Measurements from ENCODE around the gene TTLL4. TPM values are rescaled to one million over a fixed set of nuclear protein-coding genes. Genes with fewer than 3 reads are reported as not detected.

Gene TTLL4
- total RNA-seq, 4 donors from 2014 or later: 18.9 to 43.5 (median 25.2) TPM

- TF ChIP-seq POLR2AphosphoS5 (IDR thresholded peaks at IDR 0.05) (peak in 2 of 3 donors; percentile 49 to 63), POLR2A (IDR thresholded peaks at IDR 0.05) (no peak)
- Histone ChIP-seq H3K36me3 (peaks cover 11% of the 10 kb centered on the region), H3K4me1 (peaks cover 49% of the 10 kb centered on the region), H3K9me3 (no peaks in the 10 kb centered on the region), H3K27ac (peak overlapping the region; percentile 80), H3K4me3 (no peak overlapping the region), H3K27me3 (no peaks in the 10 kb centered on the region)
- 63% methylated on average over 6 of the region's 6 CpGs for WGBS
- no peak for DNase-seq (ENCODE audit: low spot score in 2 of 2)
Observed at GRCh38 chr2:218733171-218734021, 22.8 kb downstream of the TTLL4 start.

- DNase-seq (ENCODE audit: low spot score in 2 of 2): no peak
- Histone ChIP-seq H3K27ac (peak overlapping the region; percentile 15), H3K4me3 (no peak overlapping the region), H3K36me3 (peaks cover 21% of the 10 kb centered on the region), H3K4me1 (peaks cover 51% of the 10 kb centered on the region), H3K27me3 (no peaks in the 10 kb centered on the region), H3K9me3 (no peaks in the 10 kb centered on the region)
- no peak for TF ChIP-seq POLR2A (IDR thresholded peaks at IDR 0.05)
- whole genome bisulfite sequencing: 90% methylated on average over 8 of the region's 8 CpGs
Observed at GRCh38 chr2:218734190-218734975, 23.7 kb downstream of the TTLL4 start.

DNA sequence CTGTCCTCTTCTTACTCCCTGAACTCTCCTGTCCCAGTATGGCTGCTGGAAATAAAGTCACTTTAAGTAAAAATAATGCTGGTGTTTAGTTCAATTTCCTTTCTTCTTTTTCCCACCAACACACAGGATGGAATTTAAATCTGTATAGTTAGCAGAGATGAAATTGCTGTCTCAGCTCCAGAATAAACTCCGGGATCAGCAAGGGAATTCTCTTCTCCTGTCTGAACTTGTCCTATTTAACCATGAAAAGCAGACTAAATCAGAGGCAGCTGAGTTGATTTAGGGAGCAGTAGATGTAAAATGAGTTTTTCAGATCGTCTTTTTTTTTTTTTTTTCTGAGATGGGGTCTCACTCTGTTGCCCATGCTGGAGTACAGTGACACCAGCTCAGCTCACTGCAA is 25.9 kb downstream of the TTLL4 start:
- Histone ChIP-seq H3K9me3 (no peaks in the 10 kb centered on the region), H3K27ac (no peak overlapping the region), H3K27me3 (no peaks in the 10 kb centered on the region), H3K4me3 (no peak overlapping the region), H3K36me3 (peaks cover 36% of the 10 kb centered on the region), H3K4me1 (peaks cover 42% of the 10 kb centered on the region)
- no peak for TF ChIP-seq POLR2AphosphoS5 (IDR thresholded peaks at IDR 0.05)
- no peak for TF ChIP-seq POLR2A (IDR thresholded peaks at IDR 0.05)
- TF ChIP-seq EP300 (IDR thresholded peaks at IDR 0.05): no peak
- 41% methylated on average over 2 of the region's 2 CpGs for WGBS
- no peak for DNase-seq (ENCODE audit: low spot score in 2 of 2)

- H3K27ac ChIP-seq: no peak overlapping the region
- DNase-seq (ENCODE audit: low spot score in 2 of 2): no peak
- H3K4me3 ChIP-seq: no peak overlapping the region
- no peaks in the 10 kb centered on the region for H3K9me3 ChIP-seq
- H3K27me3 ChIP-seq: no peaks in the 10 kb centered on the region
- H3K36me3 ChIP-seq: peaks cover 59% of the 10 kb centered on the region
- TF ChIP-seq POLR2AphosphoS5 (IDR thresholded peaks at IDR 0.05): no peak
- TF ChIP-seq, protein P1, sequence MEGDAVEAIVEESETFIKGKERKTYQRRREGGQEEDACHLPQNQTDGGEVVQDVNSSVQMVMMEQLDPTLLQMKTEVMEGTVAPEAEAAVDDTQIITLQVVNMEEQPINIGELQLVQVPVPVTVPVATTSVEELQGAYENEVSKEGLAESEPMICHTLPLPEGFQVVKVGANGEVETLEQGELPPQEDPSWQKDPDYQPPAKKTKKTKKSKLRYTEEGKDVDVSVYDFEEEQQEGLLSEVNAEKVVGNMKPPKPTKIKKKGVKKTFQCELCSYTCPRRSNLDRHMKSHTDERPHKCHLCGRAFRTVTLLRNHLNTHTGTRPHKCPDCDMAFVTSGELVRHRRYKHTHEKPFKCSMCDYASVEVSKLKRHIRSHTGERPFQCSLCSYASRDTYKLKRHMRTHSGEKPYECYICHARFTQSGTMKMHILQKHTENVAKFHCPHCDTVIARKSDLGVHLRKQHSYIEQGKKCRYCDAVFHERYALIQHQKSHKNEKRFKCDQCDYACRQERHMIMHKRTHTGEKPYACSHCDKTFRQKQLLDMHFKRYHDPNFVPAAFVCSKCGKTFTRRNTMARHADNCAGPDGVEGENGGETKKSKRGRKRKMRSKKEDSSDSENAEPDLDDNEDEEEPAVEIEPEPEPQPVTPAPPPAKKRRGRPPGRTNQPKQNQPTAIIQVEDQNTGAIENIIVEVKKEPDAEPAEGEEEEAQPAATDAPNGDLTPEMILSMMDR (IDR thresholded peaks at IDR 0.05): no peak
- TF ChIP-seq POLR2A (IDR thresholded peaks at IDR 0.05): no peak
- TF ChIP-seq EP300 (IDR thresholded peaks at IDR 0.05): no peak
- WGBS: 77% methylated on average over 6 of the region's 6 CpGs
- H3K4me1 ChIP-seq: peaks cover 10% of the 10 kb centered on the region
Observed at GRCh38 chr2:218743068-218743467, 32.4 kb downstream of the TTLL4 start.

DNA sequence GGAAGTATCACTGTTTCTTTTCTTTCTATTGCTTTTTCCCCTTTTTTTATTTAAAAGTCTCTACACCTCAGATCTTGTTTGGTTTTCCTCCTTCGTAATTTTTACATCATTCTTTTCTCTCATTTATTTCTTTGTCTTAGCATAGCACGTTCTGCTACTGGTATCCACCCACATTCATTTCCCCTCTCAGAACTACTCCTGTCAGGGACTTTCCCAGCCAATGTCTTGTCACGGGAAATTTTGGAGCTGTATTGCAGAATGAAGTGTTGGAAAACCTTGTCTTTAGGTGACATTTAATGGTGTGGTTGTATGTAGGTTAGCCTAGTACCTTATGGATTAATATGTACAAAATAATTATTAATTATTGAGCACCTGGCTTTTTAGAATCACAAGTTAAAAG is 34.0 kb downstream of the TTLL4 start:
- Histone ChIP-seq H3K9me3 (no peaks in the 10 kb centered on the region), H3K4me3 (no peak overlapping the region), H3K27me3 (no peaks in the 10 kb centered on the region), H3K27ac (peak overlapping the region; percentile 84), H3K4me1 (peaks cover 8% of the 10 kb centered on the region), H3K36me3 (peaks cover 60% of the 10 kb centered on the region)
- WGBS: 57% methylated on average over 3 of the region's 3 CpGs
- TF ChIP-seq, protein P1 (IDR thresholded peaks at IDR 0.05): no peak
- TF ChIP-seq POLR2A (IDR thresholded peaks at IDR 0.05) (no peak), EP300 (IDR thresholded peaks at IDR 0.05) (no peak), POLR2AphosphoS5 (IDR thresholded peaks at IDR 0.05) (no peak)
- DNase-seq (ENCODE audit: low spot score in 2 of 2): no peak

- WGBS: 54% methylated on average over 5 of the region's 5 CpGs
- no peak for DNase-seq (ENCODE audit: low spot score in 2 of 2)
- no peaks in the 10 kb centered on the region for H3K9me3 ChIP-seq
- no peak overlapping the region for H3K4me3 ChIP-seq
- no peaks in the 10 kb centered on the region for H3K27me3 ChIP-seq
- TF ChIP-seq, protein P1 (IDR thresholded peaks at IDR 0.05): no peak
- peak in 1 of 3 donors; percentile 19 for TF ChIP-seq POLR2AphosphoS5 (IDR thresholded peaks at IDR 0.05)
- no peak for TF ChIP-seq EP300 (IDR thresholded peaks at IDR 0.05)
- peaks cover 63% of the 10 kb centered on the region for H3K36me3 ChIP-seq
- peaks cover 8% of the 10 kb centered on the region for H3K4me1 ChIP-seq
- H3K27ac ChIP-seq: peak overlapping the region; percentile 84
Observed at GRCh38 chr2:218745160-218745558, 34.5 kb downstream of the TTLL4 start.

Data from suprapubic skin (tissue), 4 donors.